DMS53 treated with DMSO at 0.1 percent for 48 hours (cell line): Measurements from ENCODE around the gene ERGIC1.

Source experiments
- DNase-seq: peaks from one replicate; lab custom pipeline; 2025; ENCODE audit not compliant: unreplicated experiment; lab: John Stamatoyannopoulos, UW

ERGIC1 gene

GRCh38 chr5:172899436-172899835, 65.4 kb downstream of the ERGIC1 start:
- DNase-seq: no peak

DNA sequence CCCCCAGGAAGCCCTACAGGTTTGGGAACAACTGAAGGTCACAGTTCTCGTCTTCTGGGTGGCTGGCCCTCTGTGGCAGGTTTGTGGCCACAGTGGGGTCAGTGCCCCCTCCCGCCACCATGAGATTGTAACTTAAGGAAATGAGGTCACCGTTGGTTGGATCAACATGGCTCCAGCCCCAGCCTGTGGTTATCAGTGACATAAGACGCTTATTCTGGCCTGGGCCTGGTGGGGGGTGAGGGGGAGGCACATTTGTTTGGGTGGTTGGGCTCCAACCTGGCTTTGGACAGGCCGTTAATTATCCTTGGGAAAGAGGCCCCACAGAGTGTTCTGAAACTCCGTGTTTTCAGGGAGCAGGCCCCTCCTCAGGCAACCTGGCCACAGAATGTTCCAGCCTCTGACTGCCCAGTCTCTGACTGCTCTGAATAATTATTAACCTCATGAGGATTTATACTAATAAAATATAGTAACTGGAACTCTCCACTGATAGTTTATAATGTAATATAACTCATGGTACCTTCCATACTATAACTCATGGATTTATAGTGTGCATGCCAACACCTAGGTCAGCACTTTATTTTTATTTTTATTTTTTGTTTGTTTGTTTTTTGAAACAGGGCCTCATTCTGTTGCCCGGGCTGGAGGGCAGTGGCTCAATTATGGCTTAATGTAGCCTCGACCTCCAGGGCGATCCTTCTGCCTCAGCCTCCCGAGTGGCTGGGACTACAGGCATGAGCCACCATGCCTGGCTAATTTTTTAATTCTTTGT, 67.1 kb downstream of the ERGIC1 start:
- no peak for DNase-seq

- DNase-seq: no peak
Observed at GRCh38 chr5:172901788-172902496, 67.9 kb downstream of the ERGIC1 start.

DNA sequence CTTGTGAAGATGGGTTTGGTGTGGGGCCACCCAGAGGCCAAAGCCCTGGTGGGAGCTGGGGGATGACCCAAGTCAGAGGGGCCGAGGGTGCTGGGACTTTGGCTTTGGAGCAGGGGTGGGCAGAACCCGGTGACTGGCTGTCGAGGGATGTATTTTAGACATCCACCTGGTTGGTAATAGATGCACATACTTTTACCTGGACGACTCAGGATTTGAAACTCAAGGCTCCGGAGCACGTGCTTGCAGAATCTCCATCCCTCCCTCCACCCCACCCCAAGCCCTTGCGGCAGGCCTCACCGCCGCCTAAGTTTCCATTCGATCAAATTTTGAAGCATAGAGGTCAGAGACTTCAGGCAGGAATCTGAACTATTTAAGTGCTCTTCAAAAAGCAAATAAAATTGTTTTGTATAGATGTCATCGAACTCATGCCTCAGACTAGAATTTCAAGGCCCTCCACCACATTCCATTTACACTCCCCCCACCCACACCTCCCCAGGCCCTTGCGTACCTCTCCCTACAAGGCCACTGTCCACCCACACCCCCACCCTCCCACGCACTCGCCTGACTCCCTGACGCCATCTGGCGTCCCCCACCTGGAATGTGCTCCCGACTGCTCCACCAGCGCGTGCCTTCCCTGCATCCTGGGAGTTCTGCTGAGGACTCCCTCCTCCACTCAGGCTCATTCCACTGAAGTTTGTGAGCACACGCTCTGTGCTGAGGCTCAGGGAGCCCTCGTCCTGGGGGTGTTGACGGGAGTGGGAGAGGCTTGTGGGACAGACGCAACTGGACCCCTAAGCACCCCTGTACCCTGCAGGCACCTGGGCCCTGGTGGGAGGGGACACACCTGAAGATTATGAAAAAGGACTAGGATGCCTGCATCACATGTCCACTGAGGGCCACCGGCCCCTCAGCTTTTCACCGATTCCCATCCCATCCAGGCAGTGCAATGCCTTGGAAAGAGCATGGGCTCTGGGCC, 68.7 kb downstream of the ERGIC1 start:
- DNase-seq: no peak

- DNase-seq: peak; percentile 74
Observed at GRCh38 chr5:172903790-172904189, 69.7 kb downstream of the ERGIC1 start.

GRCh38 chr5:172904312-172904642, 70.2 kb downstream of the ERGIC1 start:
- DNase-seq: no peak

DNA sequence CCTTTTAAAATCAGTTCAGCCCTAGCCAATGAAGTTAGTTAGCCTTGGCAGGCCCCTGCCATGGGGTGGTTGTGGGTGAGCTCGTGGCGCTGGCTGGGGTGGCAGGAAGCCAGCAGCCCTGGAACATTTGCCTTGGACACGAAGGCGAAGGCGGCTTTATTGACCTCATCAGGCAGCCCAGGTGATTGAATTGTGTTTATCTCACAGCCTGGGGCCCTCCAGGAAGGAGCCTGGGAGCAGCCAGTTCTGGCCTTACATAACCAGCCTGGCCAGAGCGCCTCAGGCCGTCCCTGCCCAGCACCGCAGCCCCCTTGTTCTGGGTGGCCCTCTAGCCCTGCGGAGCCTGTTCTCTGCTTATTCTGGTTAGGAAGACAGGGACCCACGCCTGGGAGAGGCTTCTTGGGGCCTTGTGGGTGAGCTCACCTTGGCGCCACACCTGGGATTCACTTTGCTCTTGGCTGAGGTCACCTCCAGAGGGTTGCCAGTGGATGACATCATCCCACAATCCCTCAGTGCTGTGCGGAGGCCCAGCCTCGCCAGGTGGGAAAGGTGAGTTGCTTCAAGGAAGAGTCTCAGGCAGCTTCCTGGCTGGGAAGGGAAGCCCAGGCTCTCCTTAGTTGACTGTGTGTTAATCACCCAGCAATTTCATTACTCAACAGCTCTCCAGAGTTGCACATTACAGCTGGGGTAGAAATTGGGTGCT, 70.7 kb downstream of the ERGIC1 start:
- DNase-seq: peak; percentile 98

GRCh38 chr5:172905346-172906140, 71.5 kb downstream of the ERGIC1 start:
- DNase-seq: no peak

GRCh38 chr5:172906436-172906835, 72.4 kb downstream of the ERGIC1 start:
- no peak for DNase-seq

DNA sequence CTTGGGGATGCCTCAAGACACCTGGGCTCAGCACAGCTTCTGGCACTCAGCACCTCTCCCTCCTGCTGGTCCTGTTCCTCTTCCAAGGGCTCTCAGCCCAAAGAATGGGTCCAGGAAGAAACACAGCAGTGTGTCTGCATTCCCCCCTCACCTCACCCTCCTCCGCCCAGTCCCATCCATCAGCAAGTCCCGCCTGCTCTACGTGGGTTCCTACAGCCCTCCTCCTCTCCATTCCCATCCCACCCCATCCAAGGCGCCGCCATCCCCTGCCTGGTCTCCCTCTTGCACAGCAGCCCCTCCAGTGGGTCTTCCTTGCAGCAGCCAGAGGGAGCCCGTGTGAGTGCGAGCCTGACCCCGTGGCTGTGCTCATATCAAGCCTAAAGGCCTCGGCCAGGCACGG, 72.8 kb downstream of the ERGIC1 start:
- no peak for DNase-seq

- no peak for DNase-seq
Observed at GRCh38 chr5:172907657-172908056, 73.6 kb downstream of the ERGIC1 start.

DNA sequence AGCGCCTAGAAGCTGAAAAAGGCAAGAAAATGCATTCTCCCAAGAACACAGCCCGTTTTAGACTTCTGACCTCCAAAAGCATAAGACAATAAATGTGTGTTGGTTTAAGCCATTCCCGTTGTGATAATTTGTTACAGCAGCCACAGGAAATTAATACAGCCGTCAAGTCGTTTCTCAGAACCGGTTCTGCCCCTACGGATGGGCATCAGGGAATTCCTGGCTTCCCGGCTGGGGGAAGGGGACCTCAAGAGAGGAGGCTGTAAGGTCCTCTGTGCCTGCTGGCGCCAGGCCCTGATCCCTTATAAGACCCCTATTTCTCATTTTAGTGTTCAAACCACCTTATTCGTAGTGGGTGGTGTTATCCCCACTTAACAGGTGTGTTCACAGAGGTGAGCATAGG, 74.6 kb downstream of the ERGIC1 start:
- DNase-seq: no peak

DNA sequence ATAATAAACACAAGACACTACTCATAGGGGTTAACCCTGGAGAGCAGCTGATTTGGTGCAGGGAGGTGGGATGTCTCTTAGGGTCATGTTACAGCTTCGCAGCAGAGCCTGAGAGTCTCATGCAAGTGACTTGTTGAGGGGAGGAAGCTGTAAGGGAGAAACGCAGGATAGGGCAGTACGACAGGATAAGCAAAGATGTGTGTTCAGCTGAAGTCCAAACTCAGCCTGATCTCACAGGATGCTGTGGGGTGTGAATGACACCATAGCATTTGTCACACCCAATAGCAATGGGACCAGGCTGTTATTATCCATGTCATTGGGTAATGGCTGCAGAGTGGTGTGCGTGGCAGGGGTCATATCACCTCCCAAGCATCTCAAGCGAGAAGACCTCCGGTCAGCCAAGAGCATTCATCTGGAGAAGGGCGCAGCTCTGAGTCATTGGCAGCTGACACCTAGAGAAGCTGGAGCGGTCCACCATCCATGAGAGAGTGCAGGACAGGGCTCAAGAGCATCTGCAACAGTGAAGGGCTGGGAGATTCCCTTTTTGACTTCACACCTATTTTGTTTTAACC, 76.0 kb downstream of the ERGIC1 start:
- DNase-seq: no peak

DNA sequence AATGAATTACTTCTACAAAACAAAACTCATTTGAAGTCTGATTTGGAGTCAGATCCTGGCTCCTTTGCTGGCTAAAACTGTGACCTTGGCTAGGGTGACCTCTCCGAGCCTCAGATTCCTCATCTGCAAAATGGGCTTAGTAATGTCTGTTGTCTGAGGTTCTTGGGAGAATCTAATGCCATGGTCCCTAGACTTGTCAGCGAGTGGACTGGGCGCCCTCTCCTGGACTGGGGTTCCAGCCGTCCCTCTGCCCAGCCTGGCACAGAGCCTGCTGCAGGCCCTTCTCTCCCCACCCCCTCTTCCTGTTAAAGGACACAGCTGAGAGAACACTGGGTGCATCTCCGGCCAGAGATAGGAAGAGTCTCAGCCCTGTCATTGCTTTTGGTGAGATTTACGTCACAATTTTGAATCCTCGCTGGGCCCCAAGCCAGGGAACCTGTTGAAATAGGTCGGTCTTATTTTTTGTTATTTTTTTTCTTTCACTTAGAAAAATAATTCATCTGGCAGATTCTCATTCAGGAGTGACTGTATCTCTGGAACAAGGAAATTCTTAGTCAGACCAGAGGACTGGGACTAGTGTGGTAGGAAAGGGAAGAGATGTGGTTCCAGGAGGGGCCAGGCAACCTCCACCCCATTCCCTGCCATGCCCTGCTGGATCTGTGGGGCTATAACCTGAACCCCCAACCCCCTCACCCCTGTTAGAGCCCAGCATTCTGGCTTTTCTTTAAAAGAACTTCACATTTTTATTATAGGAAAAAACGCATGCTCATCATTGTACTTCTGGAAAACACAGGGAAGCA, 77.0 kb downstream of the ERGIC1 start:
- DNase-seq: no peak

- DNase-seq: no peak
Observed at GRCh38 chr5:172911628-172911880, 77.5 kb downstream of the ERGIC1 start.

DNA sequence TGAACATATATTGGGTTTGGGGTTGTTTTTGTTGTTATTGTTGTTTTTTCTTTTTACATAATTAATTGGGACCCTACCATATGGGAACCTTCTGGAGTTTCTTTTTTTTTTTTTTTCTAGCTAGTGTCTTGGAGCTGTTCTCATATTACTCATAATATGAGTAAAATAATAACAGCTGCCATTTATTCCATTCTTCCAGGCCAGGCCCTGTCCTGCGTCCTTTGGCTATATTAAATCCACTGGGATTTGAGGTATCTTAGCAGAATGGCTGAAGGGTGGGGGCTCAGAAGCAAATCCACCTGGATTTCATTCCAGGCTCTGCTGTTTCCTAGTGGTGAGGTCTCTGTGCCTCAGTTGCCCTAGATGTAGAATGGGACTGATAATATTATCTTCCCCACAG, 77.9 kb downstream of the ERGIC1 start:
- DNase-seq: no peak

- no peak for DNase-seq
Observed at GRCh38 chr5:172913117-172913850, 79.2 kb downstream of the ERGIC1 start.

- no peak for DNase-seq
Observed at GRCh38 chr5:172915514-172915913, 81.5 kb downstream of the ERGIC1 start.
